ENCODE data around the gene SHISAL2A.
"Not testable (repeated sequence)": the region's sequence is repeated elsewhere in the genome, so short reads cannot be mapped to it uniquely, and the experiment has no call there.

Gene SHISAL2A

DNA sequence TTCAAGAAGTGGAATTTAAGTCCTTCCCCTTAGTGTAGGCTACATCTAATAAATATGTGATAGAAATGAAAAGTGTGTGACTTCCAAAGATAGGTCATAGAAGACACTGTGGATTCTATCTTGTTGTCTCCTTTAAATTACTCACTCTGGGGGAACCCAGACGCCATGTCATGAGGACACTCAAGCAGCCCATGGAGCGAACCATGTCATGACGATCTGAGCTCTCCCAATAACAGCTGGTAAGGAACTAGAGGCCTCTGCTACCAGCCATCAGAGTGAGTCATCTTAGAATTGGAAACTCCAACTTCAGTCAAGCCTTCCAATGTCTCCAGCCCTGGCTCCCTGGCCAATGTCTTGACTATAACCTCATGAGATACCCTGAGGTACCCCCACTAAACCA, 58.9 kb downstream of the SHISAL2A start:
- DNase-seq: no peak

DNA sequence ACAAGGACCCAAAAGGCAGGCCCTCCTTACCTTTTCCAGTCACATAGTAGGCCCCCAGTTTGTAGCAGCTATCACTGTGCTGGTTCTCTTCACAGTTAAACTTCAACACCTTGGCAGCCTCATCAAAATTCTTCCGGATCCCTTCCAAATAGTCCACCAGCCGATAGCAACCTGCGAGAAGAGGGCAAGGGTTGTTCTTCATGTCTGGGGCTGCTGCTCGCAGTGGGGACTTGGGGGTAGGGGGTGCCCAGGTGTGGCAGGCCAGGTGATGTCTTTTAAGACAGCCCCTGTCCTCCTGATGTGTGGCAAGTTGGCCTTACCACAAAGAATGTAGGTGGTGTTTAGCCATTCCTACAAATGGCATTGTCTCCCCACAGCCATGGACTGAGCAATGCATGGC, 59.7 kb downstream of the SHISAL2A start:
- no peak for DNase-seq

GRCh38 chr1:52693351-52693750, 60.4 kb downstream of the SHISAL2A start:
- not testable (repeated sequence) for DNase-seq

GRCh38 chr1:52693843-52694242, 60.9 kb downstream of the SHISAL2A start:
- no peak for DNase-seq

DNA sequence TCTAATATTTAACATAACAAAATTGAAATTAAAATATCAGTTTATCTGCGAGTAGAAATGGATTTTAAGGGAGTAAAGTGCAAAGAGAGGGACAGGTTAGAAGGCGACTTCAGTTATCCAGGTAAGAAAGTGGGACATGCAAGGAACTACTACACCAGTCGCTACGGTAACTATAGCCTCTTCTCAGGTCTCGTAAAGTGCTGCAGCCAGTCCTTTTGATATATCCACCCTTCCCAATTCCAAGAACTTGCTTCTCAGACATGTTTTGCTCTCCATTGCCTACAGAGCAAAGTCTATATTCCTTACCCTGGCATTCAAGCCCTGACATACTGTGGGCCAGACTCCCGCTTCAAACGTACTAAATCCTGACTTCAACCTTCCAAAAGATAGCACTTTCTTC, 62.7 kb downstream of the SHISAL2A start:
- no peak for DNase-seq

DNA sequence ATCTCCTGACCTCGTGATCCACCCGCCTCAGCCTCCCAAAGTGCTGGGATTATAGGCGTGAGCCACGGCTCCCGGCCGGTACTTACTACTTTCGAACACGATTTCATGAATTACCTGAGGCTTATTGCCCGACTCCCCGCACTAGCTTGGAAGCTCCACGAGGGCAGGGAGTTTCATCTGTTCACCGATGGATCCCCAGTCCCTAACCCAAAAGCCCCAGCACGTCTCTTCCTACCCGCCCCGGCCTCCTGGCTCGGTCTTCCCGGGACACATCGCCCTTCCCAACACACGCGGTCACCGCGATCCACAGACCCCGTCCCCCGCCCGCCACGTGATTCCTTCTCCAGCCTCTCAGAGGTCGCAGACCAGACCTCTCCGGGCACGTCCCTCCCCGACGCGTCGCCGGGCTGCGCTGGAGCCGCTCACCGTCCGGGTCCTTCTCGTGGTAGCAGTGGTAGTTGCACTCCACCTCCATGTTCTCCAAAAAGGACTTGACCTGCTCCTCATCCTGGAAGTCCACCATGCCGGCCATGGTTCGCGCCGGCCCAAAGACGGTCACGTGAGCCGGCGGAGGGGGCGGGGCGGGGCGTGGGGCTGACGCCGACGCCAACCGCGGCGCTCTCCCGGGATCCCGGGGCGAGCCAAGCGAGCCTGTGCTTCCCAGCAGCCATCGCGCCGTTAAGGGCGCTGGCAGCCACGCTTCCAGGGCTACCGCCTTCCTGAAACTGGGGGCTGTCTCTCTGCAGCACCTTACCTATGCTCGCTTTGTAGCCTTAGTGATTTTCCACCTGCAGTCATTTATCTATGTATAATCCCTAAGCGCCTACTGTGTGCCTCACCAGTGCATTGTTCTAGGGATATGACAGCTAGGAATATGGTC, 65.1 kb downstream of the SHISAL2A start, which contains the start of gene COA7:
Gene COA7, minus strand, starts transcription at position 553 of the 880 bp plus-strand sequence. Its CDS starts 21 bp downstream, at position 532.
- DNase-seq: peak; percentile 89

DNA sequence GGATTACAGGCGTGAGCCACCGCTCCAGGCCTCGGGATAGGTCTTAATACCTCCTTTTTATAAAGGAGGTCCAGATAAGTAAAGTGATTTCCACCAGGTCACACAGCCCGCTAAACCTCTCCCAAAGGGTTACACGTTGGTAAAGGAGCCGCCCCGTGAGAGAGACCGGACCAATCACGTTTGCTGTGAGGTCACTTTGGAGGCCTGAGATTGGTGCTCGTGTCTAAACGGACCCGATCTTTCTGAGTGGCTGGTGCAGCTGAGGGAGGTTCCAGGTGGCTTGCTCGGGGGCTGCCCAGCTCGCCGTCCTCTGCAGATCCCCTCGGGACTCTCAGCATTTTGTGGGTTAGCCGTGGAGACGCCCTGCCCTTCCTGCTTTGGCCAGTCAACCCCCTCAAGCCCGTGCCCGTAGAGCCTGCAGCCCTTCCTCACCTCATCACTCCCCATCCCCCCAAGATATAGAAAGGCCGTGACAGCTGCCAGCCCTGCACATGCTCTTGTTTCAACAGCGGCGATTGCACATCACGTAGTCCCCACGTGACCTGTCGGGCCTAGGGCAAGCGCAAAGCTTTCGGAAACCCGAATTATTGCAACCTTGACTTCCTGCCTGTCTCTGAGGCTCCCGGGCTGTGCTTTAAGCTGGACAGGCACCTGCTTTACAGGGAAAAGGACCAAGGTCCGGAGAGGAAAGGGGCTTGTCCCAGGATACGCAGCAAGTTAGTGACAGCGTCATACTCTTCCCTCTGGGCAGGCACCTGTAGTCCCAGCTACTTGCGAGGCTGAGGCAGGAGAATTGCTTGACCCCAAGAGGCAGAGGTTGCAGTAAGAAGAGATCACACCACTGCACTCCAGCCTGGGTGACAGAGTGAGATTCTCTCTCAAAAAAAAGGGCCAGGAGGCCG, 70.2 kb downstream of the SHISAL2A start:
- DNase-seq: peak; percentile 95

- no peak for DNase-seq
Observed at GRCh38 chr1:52706136-52706670, 73.2 kb downstream of the SHISAL2A start.

Data from hematopoietic multipotent progenitor cell treated with erythropoietin and hydrocortisone succinate and interleukin-3 and kit ligand, for 6 days (in vitro differentiated cells).